ENCODE measurements around the gene SEMG1.

SEMG1 gene, protein sequence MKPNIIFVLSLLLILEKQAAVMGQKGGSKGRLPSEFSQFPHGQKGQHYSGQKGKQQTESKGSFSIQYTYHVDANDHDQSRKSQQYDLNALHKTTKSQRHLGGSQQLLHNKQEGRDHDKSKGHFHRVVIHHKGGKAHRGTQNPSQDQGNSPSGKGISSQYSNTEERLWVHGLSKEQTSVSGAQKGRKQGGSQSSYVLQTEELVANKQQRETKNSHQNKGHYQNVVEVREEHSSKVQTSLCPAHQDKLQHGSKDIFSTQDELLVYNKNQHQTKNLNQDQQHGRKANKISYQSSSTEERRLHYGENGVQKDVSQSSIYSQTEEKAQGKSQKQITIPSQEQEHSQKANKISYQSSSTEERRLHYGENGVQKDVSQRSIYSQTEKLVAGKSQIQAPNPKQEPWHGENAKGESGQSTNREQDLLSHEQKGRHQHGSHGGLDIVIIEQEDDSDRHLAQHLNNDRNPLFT

DNA sequence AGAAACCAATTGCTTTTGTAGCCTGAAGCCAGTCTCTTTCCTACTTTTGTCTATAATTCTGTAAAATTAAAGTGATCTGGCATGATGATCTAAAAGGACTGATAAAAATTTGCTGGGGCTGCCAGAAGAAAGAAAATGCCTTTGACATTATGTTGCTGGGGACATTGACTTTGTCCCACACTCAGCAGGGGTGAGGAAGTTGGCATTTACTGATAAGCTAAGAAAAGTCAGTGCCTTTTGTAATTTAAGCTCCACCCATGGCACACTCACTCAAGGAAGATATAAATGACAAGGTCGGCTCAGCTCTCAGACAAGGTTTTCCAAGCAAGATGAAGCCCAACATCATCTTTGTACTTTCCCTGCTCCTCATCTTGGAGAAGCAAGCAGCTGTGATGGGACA is at the start of gene SEMG1:
Gene SEMG1 (plus strand): TSS at position 309 of the 400 bp plus-strand sequence. CDS start 21 bp downstream, at position 330.
- DNase-seq (ENCODE audit: low spot score) = no peak
- Mint-ChIP-seq H3K27ac (no peak within 1 kb of the TSS), H3K27me3 (ENCODE audit: low read depth) (peaks cover 28% of the 10 kb centered on the region), H3K36me3 (ENCODE audit: low read depth) (no peaks in the 10 kb centered on the region), H3K4me1 (ENCODE audit: low read depth) (no peaks in the 10 kb centered on the region), H3K4me3 (no peak within 1 kb of the TSS), H3K9me3 (no peaks in the 10 kb centered on the region)

DNA sequence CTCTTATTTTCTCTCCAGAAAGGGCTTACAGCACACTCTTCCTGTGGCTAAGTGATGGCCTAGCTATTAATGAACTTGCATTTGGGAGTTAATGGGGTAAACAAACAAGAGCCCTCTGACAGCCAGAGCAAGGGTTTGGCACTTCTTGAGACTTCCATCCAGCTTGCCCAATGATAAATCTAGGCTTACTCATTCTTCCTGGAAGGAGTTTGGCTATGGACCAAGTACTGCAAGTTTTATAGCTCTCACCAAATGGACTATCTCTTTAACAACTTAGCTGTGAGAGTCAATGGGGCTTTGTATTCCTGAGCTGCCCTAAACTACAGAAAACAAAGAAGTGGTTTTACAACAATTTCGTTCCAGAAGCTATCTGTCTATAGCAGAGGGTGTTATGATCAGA is 48.9 kb upstream of the SEMG1 start:
- Mint-ChIP-seq H3K27ac (no peak overlapping the region), H3K36me3 (ENCODE audit: low read depth) (no peaks in the 10 kb centered on the region), H3K27me3 (ENCODE audit: low read depth) (peaks cover 8% of the 10 kb centered on the region), H3K4me1 (ENCODE audit: low read depth) (no peaks in the 10 kb centered on the region), H3K9me3 (peaks cover 15% of the 10 kb centered on the region), H3K4me3 (no peak overlapping the region)
- no peak for DNase-seq (ENCODE audit: low spot score)

DNA sequence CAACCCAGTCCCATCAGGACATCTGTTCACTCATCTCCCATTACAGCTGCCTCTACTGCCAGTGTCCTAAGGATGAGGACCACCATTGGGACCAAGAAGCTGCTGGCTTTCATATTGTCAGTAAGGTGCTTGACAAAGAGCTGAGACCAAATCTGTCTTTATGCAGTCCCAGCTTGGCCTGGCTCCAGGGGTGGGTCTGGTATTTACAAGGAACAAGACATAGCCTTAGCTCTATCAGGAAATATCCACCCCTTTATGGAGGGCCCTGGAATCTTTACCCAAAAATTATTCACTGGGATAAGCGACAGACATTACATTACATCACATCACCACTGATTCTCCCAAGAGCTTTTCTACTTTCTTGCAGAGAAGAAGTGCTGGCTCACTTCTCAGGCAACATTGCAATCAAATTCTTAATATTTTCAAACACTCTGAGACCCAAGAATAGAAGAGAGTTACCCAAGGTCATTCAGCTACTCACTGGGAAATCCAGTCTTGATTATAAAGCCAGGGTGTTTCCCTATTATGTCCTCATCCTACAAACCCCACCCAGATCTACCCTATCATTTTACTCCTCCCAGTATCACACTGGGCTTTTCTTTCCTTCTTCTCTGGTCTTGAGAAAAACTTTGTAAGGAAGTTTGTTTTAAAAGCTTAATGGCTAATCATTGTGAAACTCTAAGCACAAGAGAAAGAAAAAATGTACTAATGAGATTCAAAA is 43.6 kb upstream of the SEMG1 start:
- Mint-ChIP-seq H3K4me3 (no peak overlapping the region), H3K27ac (no peak overlapping the region), H3K4me1 (ENCODE audit: low read depth) (no peaks in the 10 kb centered on the region), H3K27me3 (ENCODE audit: low read depth) (peaks cover 24% of the 10 kb centered on the region), H3K36me3 (ENCODE audit: low read depth) (no peaks in the 10 kb centered on the region), H3K9me3 (peaks cover 20% of the 10 kb centered on the region)
- DNase-seq (ENCODE audit: low spot score) = no peak

DNA sequence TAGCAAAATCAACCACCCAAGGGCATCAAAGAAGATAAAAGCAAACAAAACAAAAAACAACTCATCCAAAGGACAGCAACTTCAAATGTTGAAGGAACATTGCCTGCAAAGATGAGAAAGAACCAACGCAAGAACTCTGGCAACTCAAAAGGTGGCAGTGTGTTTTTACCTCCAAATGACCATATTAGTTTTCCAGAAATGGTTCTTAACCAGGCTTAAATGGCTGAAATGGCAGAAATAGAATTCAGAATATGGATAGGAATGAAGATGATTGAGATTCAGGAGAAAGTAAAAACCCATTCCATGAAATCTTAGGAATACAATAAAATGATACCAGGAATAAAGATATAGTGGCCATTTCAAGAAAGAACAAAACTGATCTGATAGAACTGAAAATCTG is 41.9 kb upstream of the SEMG1 start:
- peaks cover 22% of the 10 kb centered on the region for H3K27me3 Mint-ChIP-seq (ENCODE audit: low read depth)
- no peaks in the 10 kb centered on the region for H3K36me3 Mint-ChIP-seq (ENCODE audit: low read depth)
- no peak overlapping the region for H3K4me3 Mint-ChIP-seq
- H3K4me1 Mint-ChIP-seq (ENCODE audit: low read depth) = no peaks in the 10 kb centered on the region
- peaks cover 13% of the 10 kb centered on the region for H3K9me3 Mint-ChIP-seq
- no peak for DNase-seq (ENCODE audit: low spot score)
- H3K27ac Mint-ChIP-seq = no peak overlapping the region

DNA sequence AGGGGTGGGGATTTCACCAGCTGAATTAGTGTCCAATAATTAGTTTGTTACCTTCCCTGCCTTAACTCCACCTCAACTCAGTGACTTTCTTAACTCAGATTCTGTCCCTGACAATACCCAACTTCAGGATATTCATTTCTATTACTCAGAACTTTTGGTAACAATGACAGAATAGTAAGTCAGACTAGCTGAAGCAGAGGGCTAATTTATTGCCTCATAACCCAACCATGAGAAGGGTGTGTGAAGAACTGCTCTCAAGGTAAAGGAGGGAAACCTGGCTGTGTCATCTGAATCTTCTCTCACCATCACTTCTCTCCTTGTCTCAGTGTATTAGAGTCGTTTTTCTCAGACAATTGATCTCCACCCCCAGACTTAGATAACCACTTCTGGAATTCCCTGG is 33.3 kb upstream of the SEMG1 start:
- H3K4me1 Mint-ChIP-seq (ENCODE audit: low read depth) = no peaks in the 10 kb centered on the region
- H3K27me3 Mint-ChIP-seq (ENCODE audit: low read depth) = peaks cover 3% of the 10 kb centered on the region
- no peaks in the 10 kb centered on the region for H3K36me3 Mint-ChIP-seq (ENCODE audit: low read depth)
- no peaks in the 10 kb centered on the region for H3K9me3 Mint-ChIP-seq
- H3K27ac Mint-ChIP-seq = no peak overlapping the region
- no peak overlapping the region for H3K4me3 Mint-ChIP-seq
- no peak for DNase-seq (ENCODE audit: low spot score)

DNA sequence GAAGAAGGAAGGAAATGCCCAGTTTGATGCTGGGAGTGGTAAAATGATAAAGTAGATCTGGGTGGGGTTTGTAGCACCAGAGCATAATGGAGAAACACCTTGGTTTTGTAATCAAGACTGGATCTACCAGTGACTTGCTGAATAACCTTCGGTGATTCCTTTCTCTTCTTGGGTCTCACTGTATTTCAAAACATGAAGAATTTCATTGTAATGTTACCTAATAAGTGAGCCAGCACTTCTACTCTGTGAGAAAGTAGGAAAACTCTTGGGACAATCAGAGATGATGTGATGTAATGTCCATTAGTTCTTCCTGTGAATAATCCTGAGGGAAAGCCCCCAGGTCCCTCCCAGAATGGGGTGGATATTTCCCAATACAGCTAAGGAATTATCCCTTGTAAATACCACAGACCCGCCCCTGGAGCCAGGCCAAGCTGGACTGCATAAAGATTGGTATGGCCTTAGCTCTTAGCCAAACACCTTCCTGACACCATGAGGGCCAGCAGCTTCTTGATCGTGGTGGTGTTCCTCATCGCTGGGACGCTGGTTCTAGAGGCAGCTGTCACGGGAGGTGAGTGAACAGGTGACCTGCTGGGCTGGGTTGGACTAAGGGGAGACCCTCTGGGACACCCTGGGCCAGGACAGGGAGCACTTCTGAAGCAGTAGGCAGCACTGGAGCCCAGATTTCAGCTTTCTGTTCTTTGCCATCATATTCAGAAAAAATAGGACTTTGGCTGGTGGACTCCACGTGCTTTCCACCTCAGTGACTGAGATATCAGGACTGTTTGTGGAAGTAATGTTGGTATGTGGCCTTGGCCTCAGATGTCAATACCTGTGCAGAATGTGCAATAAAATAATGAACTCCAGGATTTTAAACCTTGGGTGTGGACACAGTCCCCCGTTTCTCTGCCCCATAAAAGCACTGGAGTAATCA is 32.1 kb upstream of the SEMG1 start, which contains the start of gene PI3:
Gene PI3 (plus strand): TSS at position 469 of the 931 bp plus-strand sequence. CDS start 21 bp downstream, at position 490.
- Mint-ChIP-seq H3K27me3 (ENCODE audit: low read depth) (peaks cover 3% of the 10 kb centered on the region), H3K36me3 (ENCODE audit: low read depth) (no peaks in the 10 kb centered on the region), H3K27ac (no peak within 1 kb of the TSS), H3K4me3 (no peak within 1 kb of the TSS), H3K9me3 (no peaks in the 10 kb centered on the region), H3K4me1 (ENCODE audit: low read depth) (no peaks in the 10 kb centered on the region)
- DNase-seq (ENCODE audit: low spot score) = no peak

DNA sequence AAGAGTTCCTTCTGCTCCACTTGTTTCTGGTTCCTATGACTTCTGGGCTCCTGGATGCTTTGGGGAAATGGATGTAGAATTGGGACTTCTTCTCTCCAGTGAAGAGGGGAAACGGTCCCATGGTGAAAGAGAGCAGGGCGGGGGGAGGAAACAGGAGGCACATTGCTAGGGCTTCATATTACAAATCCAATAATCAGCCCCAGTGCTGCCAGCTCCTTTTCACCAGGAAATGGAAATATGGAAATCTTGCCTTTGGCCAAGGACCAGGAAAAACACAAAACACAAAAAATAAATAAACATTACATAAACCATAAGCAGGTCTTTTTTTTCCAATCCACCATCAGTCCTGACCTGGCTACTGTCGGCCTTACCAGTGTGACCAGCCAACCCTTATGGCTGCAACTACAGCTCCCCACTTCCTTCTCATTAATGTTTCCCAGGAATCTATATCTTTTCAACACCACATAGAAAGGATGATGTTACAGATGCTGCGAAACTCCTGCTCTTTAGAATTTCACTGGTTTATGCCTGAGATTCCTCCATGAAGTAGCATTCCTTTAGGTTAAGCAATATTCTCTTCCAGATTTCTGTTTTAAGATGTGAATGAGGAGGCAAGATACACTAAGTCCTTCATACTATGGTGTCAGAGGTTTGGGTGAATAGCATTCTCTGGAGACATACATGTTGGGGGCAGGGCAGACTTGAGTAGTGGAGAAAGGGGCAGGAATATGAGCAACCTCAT is 30.1 kb upstream of the SEMG1 start:
- Mint-ChIP-seq H3K27me3 (ENCODE audit: low read depth) (peaks cover 3% of the 10 kb centered on the region), H3K4me1 (ENCODE audit: low read depth) (no peaks in the 10 kb centered on the region), H3K27ac (no peak overlapping the region), H3K9me3 (no peaks in the 10 kb centered on the region), H3K4me3 (no peak overlapping the region), H3K36me3 (ENCODE audit: low read depth) (no peaks in the 10 kb centered on the region)
- DNase-seq (ENCODE audit: low spot score) = no peak

DNA sequence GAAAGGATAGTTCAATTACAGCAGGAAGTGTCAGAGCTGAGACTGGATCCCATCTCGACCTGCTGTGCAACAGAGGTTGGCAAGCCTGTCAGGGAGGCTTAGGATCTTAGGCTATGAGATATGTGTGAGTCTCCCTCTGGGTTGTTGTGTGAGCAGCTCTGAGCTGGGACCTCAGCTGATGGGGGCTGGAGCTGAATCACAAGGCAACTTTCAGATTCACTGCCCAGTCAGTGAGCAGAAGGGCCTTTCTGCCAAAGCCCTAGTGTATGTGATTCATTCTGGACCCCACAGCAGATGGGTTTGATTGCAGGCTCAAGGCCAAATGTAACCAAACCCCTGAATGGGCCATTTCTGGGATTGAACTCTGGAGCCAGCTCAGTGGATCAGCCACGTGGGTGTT is 27.7 kb upstream of the SEMG1 start:
- no peaks in the 10 kb centered on the region for H3K4me1 Mint-ChIP-seq (ENCODE audit: low read depth)
- peaks cover 3% of the 10 kb centered on the region for H3K27me3 Mint-ChIP-seq (ENCODE audit: low read depth)
- H3K9me3 Mint-ChIP-seq = no peaks in the 10 kb centered on the region
- DNase-seq (ENCODE audit: low spot score) = no peak
- H3K36me3 Mint-ChIP-seq (ENCODE audit: low read depth) = no peaks in the 10 kb centered on the region
- no peak overlapping the region for H3K27ac Mint-ChIP-seq
- no peak overlapping the region for H3K4me3 Mint-ChIP-seq

DNA sequence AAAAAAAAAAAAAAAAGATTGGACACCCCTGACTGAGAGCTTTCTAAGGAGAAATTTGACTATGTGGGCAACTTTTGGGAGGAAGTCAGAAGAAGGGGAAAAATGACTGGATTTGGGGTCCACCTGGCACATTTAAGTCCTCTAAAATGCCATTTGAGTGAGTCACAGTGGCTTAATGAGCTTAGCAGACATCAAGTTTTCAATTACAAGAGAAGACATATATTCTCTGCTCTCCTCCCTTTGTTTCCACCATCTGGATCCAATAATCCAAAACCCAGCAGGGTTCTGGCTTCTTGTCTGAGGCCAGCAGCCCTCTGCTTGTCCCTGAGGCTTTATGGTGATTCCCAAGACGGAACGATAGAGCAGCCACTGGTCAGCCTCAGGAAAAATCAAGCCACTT is 25.2 kb upstream of the SEMG1 start:
- peaks cover 4% of the 10 kb centered on the region for H3K27me3 Mint-ChIP-seq (ENCODE audit: low read depth)
- H3K36me3 Mint-ChIP-seq (ENCODE audit: low read depth) = no peaks in the 10 kb centered on the region
- H3K4me1 Mint-ChIP-seq (ENCODE audit: low read depth) = no peaks in the 10 kb centered on the region
- H3K4me3 Mint-ChIP-seq = no peak overlapping the region
- DNase-seq (ENCODE audit: low spot score) = no peak
- no peaks in the 10 kb centered on the region for H3K9me3 Mint-ChIP-seq
- no peak overlapping the region for H3K27ac Mint-ChIP-seq

DNA sequence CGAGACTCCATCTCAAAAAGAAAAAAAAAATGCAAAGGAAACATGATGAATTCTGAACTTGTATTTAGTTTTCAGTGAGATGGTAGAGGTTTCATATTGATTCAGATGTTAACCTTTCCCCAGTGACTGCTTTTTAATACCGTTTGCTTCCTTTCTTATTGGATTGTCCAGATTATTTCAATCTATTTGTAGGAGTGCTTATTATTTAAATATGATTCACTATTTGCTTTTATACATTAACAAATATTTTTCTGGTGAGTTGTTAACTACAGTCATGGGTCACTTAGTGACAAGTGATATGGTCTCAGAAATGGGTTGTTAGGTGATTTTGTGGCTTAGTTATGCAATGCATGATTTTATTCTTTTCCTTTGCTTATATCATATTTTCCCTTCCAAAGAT is 23.7 kb upstream of the SEMG1 start:
- Mint-ChIP-seq H3K9me3 (no peaks in the 10 kb centered on the region), H3K4me1 (ENCODE audit: low read depth) (no peaks in the 10 kb centered on the region), H3K27ac (no peak overlapping the region), H3K27me3 (ENCODE audit: low read depth) (peaks cover 2% of the 10 kb centered on the region), H3K36me3 (ENCODE audit: low read depth) (no peaks in the 10 kb centered on the region), H3K4me3 (no peak overlapping the region)
- DNase-seq (ENCODE audit: low spot score) = no peak

DNA sequence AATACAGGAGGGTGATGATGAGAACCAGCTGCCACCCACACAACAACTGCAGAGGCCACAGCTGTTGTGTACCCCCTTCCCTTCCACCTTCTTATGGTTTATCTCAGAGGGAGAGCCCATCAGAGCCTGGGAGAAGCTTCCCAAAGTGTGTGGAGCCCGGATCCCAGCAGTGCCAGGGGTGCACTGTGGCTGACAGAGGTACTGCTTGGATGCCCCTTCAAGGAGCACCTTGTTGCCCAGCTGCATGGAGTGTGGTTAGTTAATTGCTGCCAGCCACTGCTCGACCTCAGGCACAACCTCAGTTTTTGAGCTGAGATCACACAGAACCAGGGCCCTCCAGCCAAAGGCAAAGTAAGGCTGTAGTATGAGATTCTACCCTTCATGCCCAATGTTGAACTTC is 19.1 kb upstream of the SEMG1 start:
- H3K4me3 Mint-ChIP-seq = no peak overlapping the region
- H3K27ac Mint-ChIP-seq = no peak overlapping the region
- H3K4me1 Mint-ChIP-seq (ENCODE audit: low read depth) = no peaks in the 10 kb centered on the region
- no peak for DNase-seq (ENCODE audit: low spot score)
- H3K27me3 Mint-ChIP-seq (ENCODE audit: low read depth) = peaks cover 11% of the 10 kb centered on the region
- H3K36me3 Mint-ChIP-seq (ENCODE audit: low read depth) = no peaks in the 10 kb centered on the region
- no peaks in the 10 kb centered on the region for H3K9me3 Mint-ChIP-seq

DNA sequence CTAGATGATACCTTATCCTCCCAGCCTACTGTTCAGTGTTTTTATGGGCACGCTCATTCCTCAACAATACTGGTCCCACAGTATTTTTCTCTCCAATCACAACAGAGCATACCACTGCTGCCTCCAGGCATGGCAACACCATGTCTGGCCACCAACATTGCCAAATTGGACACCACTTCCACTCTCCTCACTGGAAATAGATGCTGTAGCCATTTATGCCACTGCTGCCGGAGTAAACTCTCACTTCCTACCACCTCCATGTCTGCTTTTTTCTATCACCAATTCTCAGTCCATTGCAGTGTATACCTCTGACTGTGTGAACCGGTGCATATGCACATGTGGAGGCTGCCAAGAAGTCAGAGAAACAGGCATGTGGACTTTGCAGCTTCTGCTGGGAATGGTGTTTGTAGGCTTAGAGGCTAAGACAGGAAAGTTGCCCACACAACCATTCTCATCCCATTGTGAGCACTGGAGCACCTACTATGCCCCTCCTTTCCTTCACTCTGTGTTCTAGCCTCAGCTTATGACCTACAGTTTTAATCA is 17.7 kb upstream of the SEMG1 start:
- Mint-ChIP-seq H3K27me3 (ENCODE audit: low read depth) (peaks cover 11% of the 10 kb centered on the region), H3K36me3 (ENCODE audit: low read depth) (no peaks in the 10 kb centered on the region), H3K4me3 (no peak overlapping the region), H3K9me3 (no peaks in the 10 kb centered on the region), H3K4me1 (ENCODE audit: low read depth) (no peaks in the 10 kb centered on the region), H3K27ac (no peak overlapping the region)
- DNase-seq (ENCODE audit: low spot score) = no peak

DNA sequence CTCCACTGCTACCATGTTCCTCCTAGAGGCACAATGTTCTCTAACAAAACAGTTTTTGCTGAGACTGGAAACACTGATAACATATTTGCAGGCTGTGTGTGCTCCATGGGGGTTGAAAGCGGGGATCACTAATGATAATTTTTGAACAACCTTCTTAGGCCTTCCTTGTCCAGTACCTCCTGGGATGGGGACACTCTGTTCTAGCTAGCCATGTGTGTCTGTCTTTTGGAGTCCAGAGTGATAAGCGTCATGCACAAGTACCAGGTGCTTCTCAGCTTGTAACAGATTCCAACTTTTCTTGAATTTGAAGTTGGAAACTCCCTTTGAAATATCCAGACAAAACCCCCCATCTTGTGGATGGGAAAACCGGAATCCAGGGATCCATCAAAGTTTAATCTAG is 17.0 kb upstream of the SEMG1 start:
- H3K4me1 Mint-ChIP-seq (ENCODE audit: low read depth) = no peaks in the 10 kb centered on the region
- H3K27ac Mint-ChIP-seq = no peak overlapping the region
- H3K9me3 Mint-ChIP-seq = no peaks in the 10 kb centered on the region
- peaks cover 11% of the 10 kb centered on the region for H3K27me3 Mint-ChIP-seq (ENCODE audit: low read depth)
- H3K4me3 Mint-ChIP-seq = no peak overlapping the region
- no peaks in the 10 kb centered on the region for H3K36me3 Mint-ChIP-seq (ENCODE audit: low read depth)
- DNase-seq (ENCODE audit: low spot score) = no peak
